Endothelial cell of umbilical vein (primary cell): Measurements from ENCODE around the gene S100A10. TPM values are rescaled to one million over a fixed set of nuclear protein-coding genes. Genes with fewer than 3 reads are reported as not detected.

ENCODE experiments used
- BruUV-seq: library from RNA; stranded (reverse); fragments of 400-500 nt; replicated peaks from 2 replicates; lab custom pipeline; 2021; lab: Mats Ljungman, UMichigan
- CTCF ChIA-PET: fragments of 300-600, 350-600 bp; sonication (Branson Sonifier 250); formaldehyde crosslinking; loops from one replicate; lab custom pipeline; 2021; ENCODE audit warnings: antibody characterized with exemption, inconsistent platforms; lab: Charles Lee
- POLR2A ChIA-PET: fragments of 300-600, 350-600 bp; sonication (Branson Sonifier 250); formaldehyde crosslinking; loops from one replicate; lab custom pipeline; 2021; ENCODE audit warnings: antibody characterized with exemption, inconsistent platforms; lab: Charles Lee
- DNase-seq: peaks from one replicate; pipeline ENCODE4 v3.0.0-alpha.2; 2011; ENCODE audit warnings: low read depth, low spot score
- FAIRE-seq: peaks from 2 replicates; lab custom pipeline; 2011; peaks lifted over from hg19 to GRCh38; lab: Jason Lieb, UNC
- H2AFZ ChIP-seq: 2 replicates; pipeline ENCODE4 v1.6.0; 2012; ENCODE audit warnings: low read depth, low read length, control low read depth, inconsistent platforms
- H3K27ac ChIP-seq: 2 replicates; pipeline ENCODE4 v1.5.1; 2011; ENCODE audit warnings: low read depth, mild to moderate bottlenecking, control low read depth, low read length, moderate library complexity; ENCODE audit not compliant: insufficient read depth
- H3K27me3 ChIP-seq, 2 experiments: 2 replicates each; pipeline versions ENCODE4 v1.6.0 to v1.6.1; 2011; ENCODE audit warnings: low read length in 2 of 2, mixed read lengths in 1 of 2; ENCODE audit not compliant: control insufficient read depth in 2 of 2, insufficient read depth in 2 of 2
- H3K36me3 ChIP-seq, 2 experiments: 2 replicates in 1 of 2; 3 replicates in 1 of 2; pipeline ENCODE4 v1.5.1; 2011; ENCODE audit warnings: low read length in 2 of 2, mild to moderate bottlenecking in 1 of 2, moderate library complexity in 1 of 2; ENCODE audit not compliant: control insufficient read depth in 2 of 2, insufficient read depth in 2 of 2; ENCODE audit errors: extremely low read depth in 1 of 2
- H3K4me1 ChIP-seq: 3 replicates; pipeline ENCODE4 v1.5.1; 2011; ENCODE audit warnings: mild to moderate bottlenecking, low read length; ENCODE audit not compliant: control insufficient read depth, insufficient read depth; ENCODE audit errors: extremely low read depth
- H3K4me2 ChIP-seq: 2 replicates; pipeline ENCODE4 v1.6.1; 2011; ENCODE audit warnings: low read length, control low read depth, mixed read lengths; ENCODE audit not compliant: insufficient read depth
- H3K4me3 ChIP-seq, 3 experiments: fragments of 200-600 bp in 1 of 3; sonication (generic), shearing (Covaris generic) in 1 of 3; replicated peaks in 1 of 3; 2 replicates each; pipeline ENCODE4 v1.5.1; 2011 to 2016; ENCODE audit warnings: control low read depth in 3 of 3, low read length in 3 of 3, mild to moderate bottlenecking in 2 of 3, inconsistent platforms in 1 of 3, low read depth in 1 of 3, moderate library complexity in 1 of 3; ENCODE audit not compliant: insufficient read depth in 1 of 3
- H3K79me2 ChIP-seq: 2 replicates; pipeline ENCODE4 v1.6.0; 2012; ENCODE audit warnings: low read length, inconsistent platforms; ENCODE audit not compliant: control insufficient read depth, insufficient read depth
- H3K9ac ChIP-seq: replicated peaks from 2 replicates; pipeline ENCODE3; 2011; ENCODE audit warnings: low read length, control low read depth; ENCODE audit not compliant: insufficient read depth; ENCODE audit errors: extremely low read depth
- H3K9me1 ChIP-seq: replicated peaks from 3 replicates; pipeline ENCODE4 v1.6.0; 2011; ENCODE audit warnings: mild to moderate bottlenecking, low read length; ENCODE audit not compliant: control insufficient read depth, insufficient read depth; ENCODE audit errors: extremely low read depth
- H3K9me3 ChIP-seq: replicated peaks from 2 replicates; pipeline ENCODE4 v1.5.1; 2012; ENCODE audit warnings: low read length, inconsistent platforms; ENCODE audit not compliant: control insufficient read depth, insufficient read depth
- H4K20me1 ChIP-seq: replicated peaks from 2 replicates; pipeline ENCODE3; 2011; ENCODE audit warnings: mild to moderate bottlenecking, low read length; ENCODE audit not compliant: control insufficient read depth, insufficient read depth; ENCODE audit errors: extremely low read depth
- EZH2 ChIP-seq: IDR thresholded peaks from 2 replicates; pipeline ENCODE4 v1.6.1; 2012; ENCODE audit warnings: borderline replicate concordance, low read depth, mild to moderate bottlenecking, moderate library complexity, low read length, inconsistent platforms; ENCODE audit not compliant: severe bottlenecking
- FOS ChIP-seq: IDR thresholded peaks from 2 replicates; pipeline ENCODE4 v1.6.1; 2011; ENCODE audit warnings: mild to moderate bottlenecking, low read length, moderate library complexity, borderline replicate concordance; ENCODE audit not compliant: insufficient read depth
- GATA2 ChIP-seq: IDR thresholded peaks from 2 replicates; pipeline ENCODE4 v1.7.0; 2011; ENCODE audit warnings: low read depth, mild to moderate bottlenecking, moderate library complexity, mixed read lengths, low read length; ENCODE audit not compliant: insufficient read length, insufficient read depth
- JUN ChIP-seq: IDR thresholded peaks from 2 replicates; pipeline ENCODE4 v1.6.1; 2011; ENCODE audit warnings: borderline replicate concordance, low read depth; ENCODE audit not compliant: insufficient read length, insufficient read depth
- MYC ChIP-seq: IDR thresholded peaks from one replicate; pipeline ENCODE4 v1.6.1; 2011; ENCODE audit warnings: mild to moderate bottlenecking, low read depth, low read length
- POLR2A ChIP-seq: IDR thresholded peaks from 2 replicates; pipeline ENCODE4 v1.6.1; 2012; ENCODE audit warnings: low read depth, mild to moderate bottlenecking, control low read depth, low read length
- POLR2AphosphoS5 ChIP-seq: IDR thresholded peaks from 2 replicates; pipeline ENCODE4 v1.6.1; 2012; ENCODE audit warnings: low read depth, mild to moderate bottlenecking, control low read depth, low read length, moderate library complexity; ENCODE audit not compliant: insufficient read depth
- dilution Hi-C: fragments of 300-500 bp; cut with MboI; formaldehyde crosslinking; loops from one replicate; pipeline ENCODE4 v1.15.0; 2019; ENCODE audit warnings: low sequenced_read_pairs; ENCODE audit not compliant: extremely low pct_ligation_motif_present
- intact Hi-C: fragments of 100-400 bp; cut with micrococcal nuclease; formaldehyde crosslinking; loops from one replicate; pipeline ENCODE4 v1.10.0; 2022
- polyA plus RNA-seq, 4 experiments: library from polyadenylated mRNA; depleted of rRNA in 3 of 4; stranded (reverse) in 3 of 4; unstranded in 1 of 4; fragments of >200 nt; gene quantifications; 2 replicates each; pipeline versions ENCODE4 v1.2.1 to v1.2.3, GENCODE V29; 2011 to 2012; ENCODE audit warnings: missing spikeins in 1 of 4
- total RNA-seq: library from RNA; stranded (reverse); gene quantifications from 2 replicates; pipeline ENCODE4 v1.2.3, GENCODE V29; 2021
- TF ChIP-seq, protein P1 (sequence below): IDR thresholded peaks from 2 replicates; pipeline ENCODE4 v1.6.1; 2011; ENCODE audit not compliant: insufficient read depth, insufficient read length
- TF ChIP-seq, protein P2 (sequence below), 2 donors: IDR thresholded peaks; 1 replicate in 1 of 2; 2 replicates in 1 of 2; pipeline ENCODE4 v1.5.1; 2011; ENCODE audit warnings: low read length in 2 of 2, mild to moderate bottlenecking in 2 of 2, moderate library complexity in 2 of 2, control low read depth in 1 of 2, inconsistent platforms in 1 of 2, low read depth in 1 of 2; ENCODE audit not compliant: insufficient read depth in 1 of 2; ENCODE audit errors: extremely low read depth in 1 of 2

S100A10 gene
- total and polyA plus RNA-seq, 2 donors (not counting 3 experiments of a cell fraction or from before 2014, with no cell fraction given): 76.8 to 779 TPM

- dilution Hi-C loops (no loop called here), intact Hi-C loops (no loop called here)
- H3K4me3 ChIP-seq: no peak overlapping the region
- no peak overlapping the region for H3K27ac ChIP-seq
- H3K9me3 ChIP-seq: no peaks in the 10 kb centered on the region
- H3K9ac ChIP-seq: no peak overlapping the region
- peaks cover 11% of the 10 kb centered on the region for H3K4me1 ChIP-seq
- FAIRE-seq: no peak
- H3K27me3 ChIP-seq: peaks cover 42 to 44% of the 10 kb centered on the region in 2 experiments
- BruUV-seq: no TSS peak
- ChIA-PET CTCF (no interaction called here), POLR2A (no interaction called here)
- no peaks in the 10 kb centered on the region for H3K9me1 ChIP-seq
- H2AFZ ChIP-seq: no peak overlapping the region
- no peak overlapping the region for H3K4me2 ChIP-seq
- TF ChIP-seq GATA2 (no peak), JUN (no peak), POLR2AphosphoS5 (no peak), FOS (no peak), POLR2A (no peak), EZH2 (no peak), MYC (no peak)
- TF ChIP-seq, protein P1, sequence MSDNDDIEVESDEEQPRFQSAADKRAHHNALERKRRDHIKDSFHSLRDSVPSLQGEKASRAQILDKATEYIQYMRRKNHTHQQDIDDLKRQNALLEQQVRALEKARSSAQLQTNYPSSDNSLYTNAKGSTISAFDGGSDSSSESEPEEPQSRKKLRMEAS: no peak
- TF ChIP-seq, protein P2, sequence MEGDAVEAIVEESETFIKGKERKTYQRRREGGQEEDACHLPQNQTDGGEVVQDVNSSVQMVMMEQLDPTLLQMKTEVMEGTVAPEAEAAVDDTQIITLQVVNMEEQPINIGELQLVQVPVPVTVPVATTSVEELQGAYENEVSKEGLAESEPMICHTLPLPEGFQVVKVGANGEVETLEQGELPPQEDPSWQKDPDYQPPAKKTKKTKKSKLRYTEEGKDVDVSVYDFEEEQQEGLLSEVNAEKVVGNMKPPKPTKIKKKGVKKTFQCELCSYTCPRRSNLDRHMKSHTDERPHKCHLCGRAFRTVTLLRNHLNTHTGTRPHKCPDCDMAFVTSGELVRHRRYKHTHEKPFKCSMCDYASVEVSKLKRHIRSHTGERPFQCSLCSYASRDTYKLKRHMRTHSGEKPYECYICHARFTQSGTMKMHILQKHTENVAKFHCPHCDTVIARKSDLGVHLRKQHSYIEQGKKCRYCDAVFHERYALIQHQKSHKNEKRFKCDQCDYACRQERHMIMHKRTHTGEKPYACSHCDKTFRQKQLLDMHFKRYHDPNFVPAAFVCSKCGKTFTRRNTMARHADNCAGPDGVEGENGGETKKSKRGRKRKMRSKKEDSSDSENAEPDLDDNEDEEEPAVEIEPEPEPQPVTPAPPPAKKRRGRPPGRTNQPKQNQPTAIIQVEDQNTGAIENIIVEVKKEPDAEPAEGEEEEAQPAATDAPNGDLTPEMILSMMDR (IDR thresholded peaks at IDR 0.05; ENCODE audit: extremely low read depth in 1 of 2, insufficient read depth in 1 of 2, low read depth in 1 of 2, low read length in 2 of 2): no peak
- H3K36me3 ChIP-seq: no peaks in the 10 kb centered on the region
- no peak for DNase-seq
- H3K79me2 ChIP-seq: peaks cover 22% of the 10 kb centered on the region
- no peaks in the 10 kb centered on the region for H4K20me1 ChIP-seq
Measured at GRCh38 chr1:152039461-152039860, 45.8 kb upstream of the S100A10 start.
